AG09309 (cell line): ENCODE data around the gene GPC5.

Source experiments
- DNase-seq: peaks from one replicate; pipeline ENCODE4 v3.0.0-alpha.2; 2010; ENCODE audit warnings: low read depth
- H3K4me3 ChIP-seq: 2 replicates; pipeline ENCODE4 v1.5.1; 2011; ENCODE audit warnings: mild to moderate bottlenecking, low read depth, low read length, moderate library complexity; ENCODE audit not compliant: control insufficient read depth
- CTCF ChIP-seq: IDR thresholded peaks from 2 replicates; pipeline ENCODE4 v1.5.1; 2011; ENCODE audit warnings: mild to moderate bottlenecking, low read depth, low read length, inconsistent platforms; ENCODE audit not compliant: insufficient read depth, control insufficient read depth; ENCODE audit errors: missing control alignments

GPC5 gene

GRCh38 chr13:91644806-91645205, 246.4 kb downstream of the GPC5 start:
- DNase-seq, result no peak
- TF ChIP-seq CTCF, result no peak
- H3K4me3 ChIP-seq, result no peak overlapping the region

- peak; percentile 4 for TF ChIP-seq CTCF
- H3K4me3 ChIP-seq, result no peak overlapping the region
- no peak for DNase-seq
Observed at GRCh38 chr13:91647361-91647990, 249.1 kb downstream of the GPC5 start.

GRCh38 chr13:91648012-91648411, 249.6 kb downstream of the GPC5 start:
- no peak overlapping the region for H3K4me3 ChIP-seq
- no peak for TF ChIP-seq CTCF
- no peak for DNase-seq

- TF ChIP-seq CTCF, result no peak
- DNase-seq, result no peak
- H3K4me3 ChIP-seq, result no peak overlapping the region
Observed at GRCh38 chr13:91649456-91649855, 251.0 kb downstream of the GPC5 start.

- DNase-seq, result no peak
Observed at GRCh38 chr13:91652404-91653301, 254.2 kb downstream of the GPC5 start.

GRCh38 chr13:91655731-91656130, 257.3 kb downstream of the GPC5 start:
- no peak for DNase-seq
- no peak for TF ChIP-seq CTCF
- H3K4me3 ChIP-seq, result no peak overlapping the region

More at GRCh38 chr13:91652404-91653301, 254.2 kb downstream of the GPC5 start:
- no peak overlapping the region for H3K4me3 ChIP-seq
- no peak for TF ChIP-seq CTCF

- no peak for DNase-seq
- no peak overlapping the region for H3K4me3 ChIP-seq
- no peak for TF ChIP-seq CTCF
Observed at GRCh38 chr13:91657283-91657682, 258.9 kb downstream of the GPC5 start.
